Measurements from ENCODE around the gene SPPL2B. TPM values are rescaled to one million over a fixed set of nuclear protein-coding genes. Genes with fewer than 3 reads are reported as not detected.

Gene SPPL2B
- total RNA-seq, 2 donors from 2014 or later, result 54.0 to 87.1 TPM

DNA sequence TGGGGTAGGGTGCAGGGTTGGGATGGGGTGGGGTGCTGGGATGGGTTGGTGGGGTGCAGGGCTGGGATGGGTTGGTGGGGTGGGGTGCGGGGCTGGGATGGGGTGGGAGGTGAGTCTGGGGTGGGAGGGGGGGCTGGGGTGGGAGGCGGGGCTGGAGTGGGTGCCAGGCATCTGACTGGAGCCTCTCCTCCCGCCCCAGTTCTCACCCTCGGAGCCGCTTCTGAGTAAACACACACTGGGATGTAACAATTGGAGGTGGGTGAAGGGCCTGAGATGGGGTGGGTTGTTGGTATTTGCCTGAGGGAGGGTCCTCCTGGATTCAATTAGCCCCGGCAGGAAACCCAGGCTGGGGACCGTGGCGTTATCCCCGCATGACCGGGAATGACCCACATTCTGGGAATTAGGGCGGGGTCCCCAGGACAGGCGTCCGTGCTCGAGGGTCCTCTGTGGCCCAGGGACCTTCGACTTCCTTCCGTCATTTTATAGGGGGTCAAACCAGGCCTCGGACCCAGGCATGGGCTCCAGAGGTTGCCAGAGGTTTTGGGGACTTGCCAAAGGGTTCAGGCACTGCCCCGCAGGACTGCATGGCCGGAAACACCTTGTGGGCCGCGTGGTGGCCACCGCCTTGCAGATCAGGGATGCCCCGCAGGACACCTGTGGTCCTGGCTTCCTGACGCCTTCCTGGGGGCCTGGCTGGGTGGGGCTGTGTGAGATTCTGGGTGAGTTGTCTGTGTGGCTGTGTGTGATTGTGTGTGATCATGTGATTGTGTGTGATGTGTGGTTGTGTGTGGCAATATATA is 33.0 kb downstream of the SPPL2B start:
- Histone ChIP-seq H3K4me3 (no peak overlapping the region), H3K4me1 (replicated peaks) (no peaks in the 10 kb centered on the region), H3K27me3 (replicated peaks; ENCODE audit: insufficient read depth) (peaks cover 7% of the 10 kb centered on the region), H3K27ac (no peak overlapping the region), H3K36me3 (no peaks in the 10 kb centered on the region), H3K9me3 (no peaks in the 10 kb centered on the region)
- WGBS, result 21% methylated on average over 19 of the region's 24 CpGs
- TF ChIP-seq POLR2A (IDR thresholded peaks at IDR 0.05), result no peak
- TF ChIP-seq, protein P1, sequence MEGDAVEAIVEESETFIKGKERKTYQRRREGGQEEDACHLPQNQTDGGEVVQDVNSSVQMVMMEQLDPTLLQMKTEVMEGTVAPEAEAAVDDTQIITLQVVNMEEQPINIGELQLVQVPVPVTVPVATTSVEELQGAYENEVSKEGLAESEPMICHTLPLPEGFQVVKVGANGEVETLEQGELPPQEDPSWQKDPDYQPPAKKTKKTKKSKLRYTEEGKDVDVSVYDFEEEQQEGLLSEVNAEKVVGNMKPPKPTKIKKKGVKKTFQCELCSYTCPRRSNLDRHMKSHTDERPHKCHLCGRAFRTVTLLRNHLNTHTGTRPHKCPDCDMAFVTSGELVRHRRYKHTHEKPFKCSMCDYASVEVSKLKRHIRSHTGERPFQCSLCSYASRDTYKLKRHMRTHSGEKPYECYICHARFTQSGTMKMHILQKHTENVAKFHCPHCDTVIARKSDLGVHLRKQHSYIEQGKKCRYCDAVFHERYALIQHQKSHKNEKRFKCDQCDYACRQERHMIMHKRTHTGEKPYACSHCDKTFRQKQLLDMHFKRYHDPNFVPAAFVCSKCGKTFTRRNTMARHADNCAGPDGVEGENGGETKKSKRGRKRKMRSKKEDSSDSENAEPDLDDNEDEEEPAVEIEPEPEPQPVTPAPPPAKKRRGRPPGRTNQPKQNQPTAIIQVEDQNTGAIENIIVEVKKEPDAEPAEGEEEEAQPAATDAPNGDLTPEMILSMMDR (IDR thresholded peaks at IDR 0.05), result no peak
- no peak for TF ChIP-seq POLR2AphosphoS5 (IDR thresholded peaks at IDR 0.05)
- intact Hi-C loops (cut with DNase I), result no loop called here
- no peak for DNase-seq (ENCODE audit: low spot score)

DNA sequence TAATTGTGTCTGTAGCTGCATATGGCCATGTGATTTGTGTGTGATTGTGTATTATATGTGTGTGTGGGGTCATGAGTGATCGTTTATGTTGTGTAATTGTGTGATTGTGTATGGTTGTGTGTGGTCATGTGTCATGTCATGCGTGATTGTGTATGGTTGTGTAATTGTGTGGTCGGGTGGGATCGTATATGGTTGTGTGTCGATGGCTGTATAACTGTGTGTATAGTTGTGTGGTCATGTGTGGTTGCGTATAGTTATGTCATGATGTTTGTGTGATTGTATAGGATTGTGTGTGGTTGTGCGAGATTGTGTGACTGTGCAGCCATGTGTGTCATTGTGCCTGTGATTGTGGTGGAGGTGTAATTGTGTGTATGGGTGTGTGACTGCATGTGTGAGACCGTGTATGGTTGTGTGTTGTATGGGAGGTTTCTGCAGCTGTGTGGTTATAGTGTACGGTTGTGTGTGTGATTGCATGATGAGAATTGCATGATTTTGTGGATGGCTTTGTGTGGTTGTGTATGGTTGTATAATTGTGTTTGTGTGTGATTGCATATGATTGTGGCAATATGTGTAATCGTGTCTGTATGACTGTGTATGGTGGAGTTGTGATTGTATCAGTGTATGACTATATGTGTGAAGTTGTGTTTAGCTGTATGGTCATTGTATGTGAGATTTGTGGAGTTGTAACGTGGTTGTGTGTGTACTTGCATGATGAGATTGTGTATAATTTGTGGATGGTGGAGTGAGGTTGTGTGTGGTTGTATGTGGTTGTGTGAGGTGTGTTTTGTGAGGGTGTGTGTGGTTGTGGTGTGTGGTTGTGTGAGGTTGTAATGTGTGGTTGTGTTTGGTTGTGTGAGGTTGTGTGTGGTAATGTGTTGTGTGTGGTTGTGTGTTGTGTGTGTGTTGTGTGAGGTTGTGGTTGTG is 33.8 kb downstream of the SPPL2B start:
- TF ChIP-seq, protein P1 (IDR thresholded peaks at IDR 0.05), result no peak
- TF ChIP-seq POLR2AphosphoS5 (IDR thresholded peaks at IDR 0.05), result no peak
- no peak for TF ChIP-seq POLR2A (IDR thresholded peaks at IDR 0.05)
- H3K4me1 ChIP-seq (replicated peaks), result no peaks in the 10 kb centered on the region
- intact Hi-C loops (cut with DNase I), result no loop called here
- DNase-seq (ENCODE audit: low spot score), result no peak
- no peak overlapping the region for H3K4me3 ChIP-seq
- H3K9me3 ChIP-seq, result no peaks in the 10 kb centered on the region
- WGBS, result 89% methylated on average over 11 of the region's 11 CpGs
- H3K36me3 ChIP-seq, result no peaks in the 10 kb centered on the region
- H3K27ac ChIP-seq, result no peak overlapping the region
- H3K27me3 ChIP-seq (replicated peaks; ENCODE audit: insufficient read depth), result peaks cover 7% of the 10 kb centered on the region

GRCh38 chr19:2362970-2363300 is 34.5 kb downstream of the SPPL2B start:
- peaks cover 7% of the 10 kb centered on the region for H3K27me3 ChIP-seq (replicated peaks; ENCODE audit: insufficient read depth)
- WGBS, result 75% methylated on average over 15 of the region's 15 CpGs

DNA sequence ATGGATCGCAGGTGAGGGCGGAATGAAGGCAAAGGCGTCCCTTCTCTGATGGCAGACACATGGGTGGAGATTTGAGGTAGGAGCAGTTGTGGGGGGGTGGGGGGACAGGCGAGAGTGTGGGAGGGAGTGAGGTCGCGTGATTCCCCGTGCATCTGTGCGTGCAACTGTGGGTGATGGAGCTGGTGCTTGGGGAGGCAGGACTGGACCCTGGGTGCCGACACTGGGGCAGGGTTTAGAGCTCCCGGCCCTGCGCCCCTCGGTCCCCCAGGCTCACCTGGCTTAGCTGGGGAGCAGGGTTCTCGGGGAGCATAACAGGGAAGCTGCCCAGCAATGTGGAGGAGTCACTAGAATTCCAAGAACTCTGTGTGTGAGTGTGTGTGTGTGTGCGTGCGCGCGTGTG is 34.9 kb downstream of the SPPL2B start:
- H3K27me3 ChIP-seq (replicated peaks; ENCODE audit: insufficient read depth), result peaks cover 7% of the 10 kb centered on the region

More at GRCh38 chr19:2362970-2363300, 34.5 kb downstream of the SPPL2B start:
- no peak for TF ChIP-seq POLR2AphosphoS5 (IDR thresholded peaks at IDR 0.05)
- no peak for DNase-seq (ENCODE audit: low spot score)
- H3K4me3 ChIP-seq, result no peak overlapping the region
- intact Hi-C loops (cut with DNase I), result no loop called here
- H3K4me1 ChIP-seq (replicated peaks), result no peaks in the 10 kb centered on the region
- no peak overlapping the region for H3K27ac ChIP-seq
- H3K9me3 ChIP-seq, result no peaks in the 10 kb centered on the region
- H3K36me3 ChIP-seq, result no peaks in the 10 kb centered on the region

More for the DNA sequence above, 34.9 kb downstream of the SPPL2B start:
- no peak for DNase-seq (ENCODE audit: low spot score)
- no peak for TF ChIP-seq POLR2A (IDR thresholded peaks at IDR 0.05)
- no peak for TF ChIP-seq POLR2AphosphoS5 (IDR thresholded peaks at IDR 0.05)
- TF ChIP-seq, protein P1 (IDR thresholded peaks at IDR 0.05), result no peak
- no peaks in the 10 kb centered on the region for H3K36me3 ChIP-seq
- H3K4me1 ChIP-seq (replicated peaks), result no peaks in the 10 kb centered on the region
- H3K4me3 ChIP-seq, result no peak overlapping the region
- 67% methylated on average over 17 of the region's 17 CpGs for WGBS
- H3K27ac ChIP-seq, result no peak overlapping the region
- no peaks in the 10 kb centered on the region for H3K9me3 ChIP-seq
- intact Hi-C loops (cut with DNase I), result no loop called here
